HepG2 (cell line): ENCODE measurements around the gene TFDP2. TPM values are rescaled to one million over a fixed set of nuclear protein-coding genes. Genes with fewer than 3 reads are reported as not detected.

Source experiments
- ATAD3A ChIP-seq: sonication (generic); formaldehyde crosslinking; IDR thresholded peaks from 2 replicates; pipeline ENCODE4 v1.4.0; 2020; ENCODE audit warnings: missing genetic modification reagents
- ATF1 ChIP-seq: IDR thresholded peaks from 2 replicates; pipeline ENCODE4 v1.6.1; 2016; ENCODE audit warnings: mild to moderate bottlenecking, control low read depth
- CBX5 ChIP-seq: sonication (generic); formaldehyde crosslinking; IDR thresholded peaks from 2 replicates; pipeline ENCODE4 v1.4.0; 2020; ENCODE audit warnings: missing genetic modification reagents, borderline replicate concordance
- CEBPG ChIP-seq: IDR thresholded peaks from 2 replicates; pipeline ENCODE4 v1.6.1; 2016
- CHD2 ChIP-seq: IDR thresholded peaks from 2 replicates; pipeline ENCODE4 v1.6.1; 2011; ENCODE audit warnings: low read depth, low read length, improper control_type of control experiment
- CHD4 ChIP-seq: fragments of 200-600 bp; sonication (generic); IDR thresholded peaks from 2 replicates; pipeline ENCODE4 v1.7.0; 2017; ENCODE audit warnings: mild to moderate bottlenecking, low read length, borderline replicate concordance
- EHMT2 ChIP-seq: fragments of 200-600 bp; sonication (generic); IDR thresholded peaks from 2 replicates; pipeline ENCODE4 v1.7.0; 2017; ENCODE audit warnings: antibody characterized with exemption, low read depth, low read length, borderline replicate concordance
- KLF11 ChIP-seq: IDR thresholded peaks from 2 replicates; pipeline ENCODE4 v1.6.1; 2016; ENCODE audit warnings: missing compliant biosample characterization
- NFYC ChIP-seq: IDR thresholded peaks from 2 replicates; pipeline ENCODE4 v1.6.1; 2016; ENCODE audit warnings: missing genetic modification reagents, missing compliant biosample characterization
- RFX3 ChIP-seq: IDR thresholded peaks from 2 replicates; pipeline ENCODE4 v1.6.1; 2016; ENCODE audit warnings: missing biosample characterization, missing genetic modification reagents
- SALL2 ChIP-seq: sonication (generic); formaldehyde crosslinking; IDR thresholded peaks from 2 replicates; pipeline ENCODE4 v1.8.1; 2023; ENCODE audit warnings: mild to moderate bottlenecking, missing genetic modification reagents, inconsistent platforms
- SKI ChIP-seq: fragments of 450-650 bp; IDR thresholded peaks from one replicate; pipeline ENCODE4 v1.6.1; 2018; ENCODE audit warnings: mild to moderate bottlenecking; ENCODE audit not compliant: partially characterized antibody
- SMARCC2 ChIP-seq: fragments of 450-650 bp; IDR thresholded peaks from 2 replicates; pipeline ENCODE4 v1.6.1; 2017; ENCODE audit warnings: antibody characterized with exemption, mild to moderate bottlenecking
- STAG1 ChIP-seq: sonication (generic); formaldehyde crosslinking; IDR thresholded peaks from 2 replicates; pipeline ENCODE4 v1.4.0; 2020; ENCODE audit warnings: missing genetic modification reagents
- TBX3 ChIP-seq: fragments of 450-650 bp; IDR thresholded peaks from 2 replicates; pipeline ENCODE4 v1.6.1; 2017; ENCODE audit warnings: antibody characterized with exemption, mild to moderate bottlenecking, inconsistent platforms, borderline replicate concordance
- TCF7 ChIP-seq: sonication (generic); IDR thresholded peaks from 2 replicates; pipeline ENCODE4 v1.6.1; 2016; ENCODE audit warnings: antibody characterized with exemption, low read depth
- ZNF12 ChIP-seq: sonication (generic); formaldehyde crosslinking; IDR thresholded peaks from 2 replicates; pipeline ENCODE4 v1.5.0; 2020; ENCODE audit warnings: missing genetic modification reagents
- ZNF124 ChIP-seq: sonication (generic); formaldehyde crosslinking; IDR thresholded peaks from 2 replicates; pipeline ENCODE4 v1.4.0; 2020; ENCODE audit warnings: missing genetic modification reagents
- ZNF143 ChIP-seq: sonication (generic); formaldehyde crosslinking; IDR thresholded peaks from 2 replicates; pipeline ENCODE4 v1.4.0; 2020; ENCODE audit warnings: missing genetic modification reagents
- ZNF230 ChIP-seq: sonication (generic); formaldehyde crosslinking; IDR thresholded peaks from 2 replicates; pipeline ENCODE4 v1.4.0; 2020; ENCODE audit warnings: mild to moderate bottlenecking, missing genetic modification reagents
- ZNF484 ChIP-seq: sonication (generic); formaldehyde crosslinking; IDR thresholded peaks from 2 replicates; pipeline ENCODE4 v1.5.1; 2020; ENCODE audit warnings: mild to moderate bottlenecking, low read depth, missing genetic modification reagents, borderline replicate concordance
- ZNF589 ChIP-seq: sonication (generic); formaldehyde crosslinking; conservative IDR thresholded peaks from 2 replicates; pipeline ENCODE4 v1.8.0; 2022; ENCODE audit warnings: mild to moderate bottlenecking, moderate library complexity, missing genetic modification reagents
- ZNF670 ChIP-seq: sonication (generic); formaldehyde crosslinking; IDR thresholded peaks from 2 replicates; pipeline ENCODE4 v1.8.0; 2022; ENCODE audit warnings: mild to moderate bottlenecking, missing genetic modification reagents, borderline replicate concordance
- ZNF703 ChIP-seq: sonication (generic); formaldehyde crosslinking; IDR thresholded peaks from 2 replicates; pipeline ENCODE4 v1.5.1; 2020; ENCODE audit warnings: missing genetic modification reagents, mild to moderate bottlenecking, moderate library complexity, borderline replicate concordance
- ZNF777 ChIP-seq: sonication (generic); formaldehyde crosslinking; IDR thresholded peaks from 2 replicates; pipeline ENCODE4 v1.4.0; 2020; ENCODE audit warnings: missing genetic modification reagents
- ZNF780A ChIP-seq: sonication (generic); formaldehyde crosslinking; IDR thresholded peaks from 2 replicates; pipeline ENCODE4 v1.8.0; 2022; ENCODE audit warnings: mild to moderate bottlenecking, missing genetic modification reagents, moderate library complexity
- ZNF839 ChIP-seq: sonication (generic); formaldehyde crosslinking; IDR thresholded peaks from 2 replicates; pipeline ENCODE4 v1.4.0; 2020; ENCODE audit warnings: missing genetic modification reagents, mild to moderate bottlenecking, borderline replicate concordance
- polyA plus RNA-seq, 8 experiments: library from polyadenylated mRNA; depleted of rRNA in 3 of 8; stranded (reverse) in 7 of 8; unstranded in 1 of 8; fragments of >200 nt; fragmentation: Illumina TruSeq in 4 of 8; extraction: Trizol in 4 of 8; gene quantifications; 2 replicates each; pipeline versions ENCODE4 v1.2.1 to v1.2.3, GENCODE V29; 2011 to 2016; ENCODE audit warnings: low read depth in 4 of 8, missing spikeins in 1 of 8, mixed read lengths in 1 of 8; ENCODE audit not compliant: insufficient read depth in 1 of 8
- total RNA-seq, 5 experiments: library from RNA; depleted of rRNA; stranded (reverse); fragments of >200 nt; fragmentation: Illumina TruSeq; extraction: Trizol; gene quantifications; 2 replicates each; pipeline ENCODE4 v1.2.3, GENCODE V29; 2016; ENCODE audit warnings: low read depth in 1 of 5
- TF ChIP-seq, protein P1 (sequence below): sonication (generic); formaldehyde crosslinking; IDR thresholded peaks from 2 replicates; pipeline ENCODE4 v1.4.0; 2020; ENCODE audit warnings: missing genetic modification reagents

TFDP2 gene
- total and polyA plus RNA-seq, 2 of the 13 experiments (the other 11 are each of a cell fraction or from before 2014, with no cell fraction given): 17.9 to 37.4 TPM

DNA sequence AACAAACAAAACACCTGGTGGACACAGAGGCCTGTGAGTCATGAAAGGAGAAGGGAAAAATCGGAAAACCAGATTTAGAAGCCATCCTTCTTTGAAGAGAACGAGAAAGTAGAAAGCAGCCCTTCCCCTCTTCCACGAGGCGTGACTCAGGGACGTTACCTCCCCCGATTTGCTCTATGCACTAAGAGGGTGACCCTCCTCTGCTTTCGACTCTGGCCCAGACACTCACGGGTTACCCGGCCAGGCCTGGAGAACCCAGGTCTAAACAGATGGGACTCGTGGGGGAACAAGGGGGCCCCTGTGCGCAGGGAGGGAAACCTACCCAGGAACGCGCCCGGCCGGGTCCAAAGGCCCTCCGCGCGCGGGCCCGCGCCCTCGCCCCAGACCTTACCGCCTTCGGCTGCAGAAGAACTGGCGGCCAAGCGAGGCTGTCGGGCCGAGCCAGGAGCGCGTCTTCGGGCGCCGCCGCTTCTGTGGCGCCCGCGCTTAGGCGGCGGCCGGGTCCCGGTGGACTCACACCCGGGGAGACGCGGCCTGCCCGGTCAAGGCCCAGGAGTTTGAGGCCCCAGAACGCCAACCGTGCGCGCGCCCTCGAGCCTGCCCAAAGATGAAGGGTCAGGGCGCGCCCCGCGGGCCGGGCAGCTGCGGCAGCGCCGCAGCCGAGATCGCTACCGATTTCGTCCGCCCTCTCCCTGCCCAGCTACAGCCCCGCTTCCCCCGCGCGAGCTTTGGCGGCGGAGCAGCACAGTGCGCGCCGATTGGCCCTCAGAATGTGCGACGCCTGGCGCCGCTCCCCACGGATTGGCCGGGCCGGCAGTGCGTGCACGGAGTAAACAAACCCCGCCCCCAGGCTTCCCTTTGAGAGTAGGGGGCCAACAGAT lies at the start of gene TFDP2 (continued):
- TF ChIP-seq, protein P1, sequence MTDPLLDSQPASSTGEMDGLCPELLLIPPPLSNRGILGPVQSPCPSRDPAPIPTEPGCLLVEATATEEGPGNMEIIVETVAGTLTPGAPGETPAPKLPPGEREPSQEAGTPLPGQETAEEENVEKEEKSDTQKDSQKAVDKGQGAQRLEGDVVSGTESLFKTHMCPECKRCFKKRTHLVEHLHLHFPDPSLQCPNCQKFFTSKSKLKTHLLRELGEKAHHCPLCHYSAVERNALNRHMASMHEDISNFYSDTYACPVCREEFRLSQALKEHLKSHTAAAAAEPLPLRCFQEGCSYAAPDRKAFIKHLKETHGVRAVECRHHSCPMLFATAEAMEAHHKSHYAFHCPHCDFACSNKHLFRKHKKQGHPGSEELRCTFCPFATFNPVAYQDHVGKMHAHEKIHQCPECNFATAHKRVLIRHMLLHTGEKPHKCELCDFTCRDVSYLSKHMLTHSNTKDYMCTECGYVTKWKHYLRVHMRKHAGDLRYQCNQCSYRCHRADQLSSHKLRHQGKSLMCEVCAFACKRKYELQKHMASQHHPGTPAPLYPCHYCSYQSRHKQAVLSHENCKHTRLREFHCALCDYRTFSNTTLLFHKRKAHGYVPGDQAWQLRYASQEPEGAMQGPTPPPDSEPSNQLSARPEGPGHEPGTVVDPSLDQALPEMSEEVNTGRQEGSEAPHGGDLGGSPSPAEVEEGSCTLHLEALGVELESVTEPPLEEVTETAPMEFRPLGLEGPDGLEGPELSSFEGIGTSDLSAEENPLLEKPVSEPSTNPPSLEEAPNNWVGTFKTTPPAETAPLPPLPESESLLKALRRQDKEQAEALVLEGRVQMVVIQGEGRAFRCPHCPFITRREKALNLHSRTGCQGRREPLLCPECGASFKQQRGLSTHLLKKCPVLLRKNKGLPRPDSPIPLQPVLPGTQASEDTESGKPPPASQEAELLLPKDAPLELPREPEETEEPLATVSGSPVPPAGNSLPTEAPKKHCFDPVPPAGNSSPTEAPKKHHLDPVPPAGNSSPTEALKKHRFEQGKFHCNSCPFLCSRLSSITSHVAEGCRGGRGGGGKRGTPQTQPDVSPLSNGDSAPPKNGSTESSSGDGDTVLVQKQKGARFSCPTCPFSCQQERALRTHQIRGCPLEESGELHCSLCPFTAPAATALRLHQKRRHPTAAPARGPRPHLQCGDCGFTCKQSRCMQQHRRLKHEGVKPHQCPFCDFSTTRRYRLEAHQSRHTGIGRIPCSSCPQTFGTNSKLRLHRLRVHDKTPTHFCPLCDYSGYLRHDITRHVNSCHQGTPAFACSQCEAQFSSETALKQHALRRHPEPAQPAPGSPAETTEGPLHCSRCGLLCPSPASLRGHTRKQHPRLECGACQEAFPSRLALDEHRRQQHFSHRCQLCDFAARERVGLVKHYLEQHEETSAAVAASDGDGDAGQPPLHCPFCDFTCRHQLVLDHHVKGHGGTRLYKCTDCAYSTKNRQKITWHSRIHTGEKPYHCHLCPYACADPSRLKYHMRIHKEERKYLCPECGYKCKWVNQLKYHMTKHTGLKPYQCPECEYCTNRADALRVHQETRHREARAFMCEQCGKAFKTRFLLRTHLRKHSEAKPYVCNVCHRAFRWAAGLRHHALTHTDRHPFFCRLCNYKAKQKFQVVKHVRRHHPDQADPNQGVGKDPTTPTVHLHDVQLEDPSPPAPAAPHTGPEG (CRISPR knock-in tag): peak; percentile 98
- TF ChIP-seq CHD2 (no peak), ZNF124 (CRISPR knock-in tag) (peak; percentile 57; the same call in 1 of the 2 replicates), CHD4 (0 out of 2 replicates have a peak, but pooled peaks have one; percentile 21), ZNF670 (peak; percentile 75; the same call in 1 of the 2 replicates), ZNF143 (CRISPR knock-in tag) (no peak; the same call in 1 of the 2 replicates), ATF1 (peak; percentile 63), KLF11 (CRISPR knock-in tag) (no peak), ZNF589 (CRISPR knock-in tag) (no peak), CEBPG (CRISPR knock-in tag) (no peak), ZNF484 (CRISPR knock-in tag) (no peak), SALL2 (CRISPR knock-in tag) (no peak), NFYC (CRISPR knock-in tag) (peak; percentile 90), SMARCC2 (no peak), ZNF12 (CRISPR knock-in tag) (no peak), TBX3 (no peak), CBX5 (CRISPR knock-in tag) (no peak; the same call in 1 of the 2 replicates), SKI (no peak), ZNF777 (CRISPR knock-in tag) (peak; percentile 75), EHMT2 (no peak), RFX3 (no peak), ZNF839 (CRISPR knock-in tag) (no peak), ZNF230 (peak; percentile 70; the same call in 1 of the 2 replicates), STAG1 (CRISPR knock-in tag) (no peak), ATAD3A (CRISPR knock-in tag) (no peak), ZNF780A (CRISPR knock-in tag) (no peak), ZNF703 (0 out of 2 replicates have a peak, but pooled peaks have one; percentile 41), TCF7 (no peak; the same call in 1 of the 2 replicates)
